CD14-positive monocyte (primary cell): ENCODE results near the gene OPN1SW. TPM values are rescaled to one million over a fixed set of nuclear protein-coding genes. Genes with fewer than 3 reads are reported as not detected.
A peak's percentile ranks its signal among the peaks of the same experiment; 100 is the strongest.

Experiments
- DNase-seq, 3 donors: peaks; one replicate each; pipeline ENCODE4 v3.0.0-alpha.2; 2011 to 2022
- H2AFZ ChIP-seq: 2 replicates; pipeline ENCODE4 v1.6.0; 2012; ENCODE audit warnings: mild to moderate bottlenecking, low read depth, low read length, inconsistent platforms; ENCODE audit not compliant: insufficient read depth, poor library complexity, severe bottlenecking
- H3K27ac ChIP-seq, 2 donors: 1 replicate in 1 of 2; 2 replicates in 1 of 2; pipeline ENCODE4 v1.5.1; 2012 to 2013; ENCODE audit warnings: low read length in 2 of 2, control low read depth in 1 of 2, inconsistent platforms in 1 of 2, low read depth in 1 of 2, mild to moderate bottlenecking in 1 of 2
- H3K27me3 ChIP-seq, 2 donors: one replicate each; pipeline versions ENCODE4 v1.6.0 to v1.6.1; 2011 to 2013; ENCODE audit warnings: low read length in 2 of 2; ENCODE audit not compliant: control insufficient read depth in 2 of 2, insufficient read depth in 2 of 2
- H3K36me3 ChIP-seq, 2 donors: replicated peaks in 1 of 2; 1 replicate in 1 of 2; 2 replicates in 1 of 2; pipeline versions ENCODE4 v1.5.1 to v1.6.1; 2012 to 2013; ENCODE audit warnings: low read length in 2 of 2, control low read depth in 1 of 2, inconsistent platforms in 1 of 2, mild to moderate bottlenecking in 1 of 2; ENCODE audit not compliant: insufficient read depth in 2 of 2, control insufficient read depth in 1 of 2
- H3K4me1 ChIP-seq, 2 donors: 1 replicate in 1 of 2; 2 replicates in 1 of 2; pipeline versions ENCODE4 v1.5.1 to v1.6.1; 2012 to 2013; ENCODE audit warnings: low read length in 2 of 2, control low read depth in 1 of 2, inconsistent platforms in 1 of 2, mild to moderate bottlenecking in 1 of 2, moderate library complexity in 1 of 2; ENCODE audit not compliant: insufficient read depth in 2 of 2, control insufficient read depth in 1 of 2
- H3K4me2 ChIP-seq: replicated peaks from 2 replicates; pipeline ENCODE3; 2012; ENCODE audit warnings: low read length, moderate library complexity, mild to moderate bottlenecking; ENCODE audit not compliant: poor library complexity, severe bottlenecking; ENCODE audit errors: extremely low read depth
- H3K4me3 ChIP-seq, 3 experiments: fragments of 200-600 bp in 1 of 3; sonication (generic) in 1 of 3; replicated peaks in 1 of 3; 1 replicate in 2 of 3; 2 replicates in 1 of 3; pipeline ENCODE4 v1.5.1; 2011 to 2013; ENCODE audit warnings: low read length in 3 of 3, mild to moderate bottlenecking in 3 of 3, control low read depth in 2 of 3, low read depth in 2 of 3, inconsistent platforms in 1 of 3, moderate library complexity in 1 of 3
- H3K79me2 ChIP-seq: 2 replicates; pipeline ENCODE4 v1.6.0; 2012; ENCODE audit warnings: mild to moderate bottlenecking, control low read depth, inconsistent platforms, low read length, moderate library complexity; ENCODE audit not compliant: insufficient read depth
- H3K9ac ChIP-seq: 2 replicates; pipeline ENCODE4 v1.6.0; 2017; ENCODE audit warnings: low read length, mild to moderate bottlenecking; ENCODE audit not compliant: insufficient read depth, poor library complexity, severe bottlenecking
- H3K9me3 ChIP-seq, 2 donors: replicated peaks in 1 of 2; 1 replicate in 1 of 2; 2 replicates in 1 of 2; pipeline versions ENCODE4 v1.5.1 to v1.6.1; 2012 to 2013; ENCODE audit warnings: low read length in 2 of 2, control low read depth in 1 of 2; ENCODE audit not compliant: control insufficient read depth in 1 of 2, insufficient read depth in 1 of 2
- H4K20me1 ChIP-seq: 2 replicates; pipeline ENCODE4 v1.6.0; 2012; ENCODE audit warnings: mild to moderate bottlenecking, low read length, control low read depth, moderate library complexity; ENCODE audit not compliant: insufficient read depth
- H3K27ac Mint-ChIP-seq, 7 donors: one replicate each; pipeline ENCODE4 v1.8.0; 2020; ENCODE audit warnings: mild to moderate bottlenecking in 7 of 7, mixed read lengths in 7 of 7, moderate library complexity in 6 of 7, inconsistent platforms in 2 of 7
- H3K27me3 Mint-ChIP-seq, 3 donors: one replicate each; pipeline ENCODE4 v1.8.0; 2021 to 2022; ENCODE audit warnings: low read depth in 3 of 3, mild to moderate bottlenecking in 3 of 3, mixed read lengths in 3 of 3, moderate library complexity in 3 of 3, inconsistent platforms in 1 of 3
- H3K36me3 Mint-ChIP-seq, 2 donors: one replicate each; pipeline ENCODE4 v1.8.0; 2020; ENCODE audit warnings: mixed read lengths in 2 of 2, inconsistent platforms in 1 of 2, mild to moderate bottlenecking in 1 of 2
- H3K4me1 Mint-ChIP-seq: one replicate; pipeline ENCODE4 v1.8.0; 2020; ENCODE audit warnings: mild to moderate bottlenecking, mixed read lengths
- H3K4me3 Mint-ChIP-seq, 2 donors: one replicate each; pipeline ENCODE4 v1.8.0; 2020; ENCODE audit warnings: mild to moderate bottlenecking in 2 of 2, mixed read lengths in 2 of 2, moderate library complexity in 1 of 2
- H3K9me3 Mint-ChIP-seq, 7 donors: one replicate each; pipeline ENCODE4 v1.8.0; 2020 to 2022; ENCODE audit warnings: mixed read lengths in 7 of 7, mild to moderate bottlenecking in 6 of 7, moderate library complexity in 6 of 7, inconsistent platforms in 2 of 7
- WGBS: methylation state at CpG from one replicate; pipeline ENCODE4 v1.1.5; 2013; ENCODE audit warnings: missing lambda C conversion rate; ENCODE audit not compliant: insufficient coverage; 5-methylcytosine and 5-hydroxymethylcytosine counted together
- intact Hi-C, 2 donors: fragments of 100-400 bp; cut with micrococcal nuclease; formaldehyde crosslinking; loops; one replicate each; pipeline versions ENCODE4 v1.15.0 to v1.15.1; 2023
- polyA plus RNA-seq, 3 donors: library from polyadenylated mRNA; depleted of rRNA in 1 of 3; unstranded in 2 of 3; stranded (reverse) in 1 of 3; fragments of 300-500 nt in 2 of 3; fragments of >200 nt in 1 of 3; fragmentation: Illumina TruSeq in 2 of 3; gene quantifications; 1 replicate in 2 of 3; 2 replicates in 1 of 3; pipeline ENCODE4 v1.2.3, GENCODE V29; 2012 to 2021
- TF ChIP-seq, protein P1 (sequence below): fragments of 200-600 bp; IDR thresholded peaks from one replicate; pipeline ENCODE4 v1.8.0; 2022; ENCODE audit warnings: antibody characterized with exemption, mild to moderate bottlenecking

The OPN1SW gene
- polyA plus RNA-seq, 3 donors, result not detected

DNA sequence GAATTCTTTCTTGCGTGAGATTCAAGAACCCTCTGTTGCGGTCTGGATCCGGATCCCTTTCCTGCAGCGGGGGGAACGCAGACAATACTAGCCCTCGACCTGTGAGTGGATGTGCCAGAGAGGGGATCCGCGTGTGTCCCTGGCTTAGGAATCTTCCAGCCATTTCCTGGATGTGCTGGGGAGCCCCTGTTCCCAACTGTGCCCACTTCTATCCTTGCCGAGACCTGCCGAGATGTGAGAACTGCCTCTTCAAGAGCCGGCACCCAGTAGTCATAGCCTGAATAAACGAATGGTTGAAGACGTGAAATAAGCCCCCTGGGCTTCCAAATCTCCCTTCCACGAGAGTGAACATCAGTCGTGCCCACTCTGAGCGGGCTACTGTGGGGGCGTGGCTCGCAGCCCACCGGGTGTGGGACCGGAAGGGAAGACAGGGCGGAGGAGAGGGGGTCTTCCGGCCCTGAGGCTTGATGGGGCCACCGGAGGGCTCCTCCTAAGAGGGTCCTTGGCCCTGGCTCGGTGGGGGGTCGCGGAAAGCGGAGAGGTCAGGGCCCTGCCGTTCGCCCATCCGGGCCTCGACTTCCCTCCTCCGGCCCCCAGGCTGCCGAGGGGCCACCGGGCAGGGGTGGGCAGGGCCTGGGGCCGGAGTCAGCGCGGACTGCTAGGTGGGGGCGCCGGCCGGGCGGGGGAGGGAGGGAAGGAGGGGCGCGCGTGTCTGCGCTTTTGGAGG is 14.9 kb upstream of the OPN1SW start:
- Mint-ChIP-seq H3K4me3 (peak overlapping the region; percentile 75 to 87), H3K27ac (peak overlapping the region in 1 of 7 donors; percentile 12), H3K36me3 (peaks cover 0 to 4% of the 10 kb centered on the region in 2 donors), H3K4me1 (peaks cover 22% of the 10 kb centered on the region), H3K9me3 (peaks cover 0 to 8% (median 2%) of the 10 kb centered on the region in 7 donors), H3K27me3 (peaks cover 35 to 56% (median 45%) of the 10 kb centered on the region in 3 donors)
- no peaks in the 10 kb centered on the region for H3K36me3 ChIP-seq
- no peaks in the 10 kb centered on the region for H4K20me1 ChIP-seq
- H2AFZ ChIP-seq, result peak overlapping the region; percentile 84
- H3K9me3 ChIP-seq, result no peaks in the 10 kb centered on the region
- intact Hi-C loops, result no loop called here
- TF ChIP-seq, protein P1, sequence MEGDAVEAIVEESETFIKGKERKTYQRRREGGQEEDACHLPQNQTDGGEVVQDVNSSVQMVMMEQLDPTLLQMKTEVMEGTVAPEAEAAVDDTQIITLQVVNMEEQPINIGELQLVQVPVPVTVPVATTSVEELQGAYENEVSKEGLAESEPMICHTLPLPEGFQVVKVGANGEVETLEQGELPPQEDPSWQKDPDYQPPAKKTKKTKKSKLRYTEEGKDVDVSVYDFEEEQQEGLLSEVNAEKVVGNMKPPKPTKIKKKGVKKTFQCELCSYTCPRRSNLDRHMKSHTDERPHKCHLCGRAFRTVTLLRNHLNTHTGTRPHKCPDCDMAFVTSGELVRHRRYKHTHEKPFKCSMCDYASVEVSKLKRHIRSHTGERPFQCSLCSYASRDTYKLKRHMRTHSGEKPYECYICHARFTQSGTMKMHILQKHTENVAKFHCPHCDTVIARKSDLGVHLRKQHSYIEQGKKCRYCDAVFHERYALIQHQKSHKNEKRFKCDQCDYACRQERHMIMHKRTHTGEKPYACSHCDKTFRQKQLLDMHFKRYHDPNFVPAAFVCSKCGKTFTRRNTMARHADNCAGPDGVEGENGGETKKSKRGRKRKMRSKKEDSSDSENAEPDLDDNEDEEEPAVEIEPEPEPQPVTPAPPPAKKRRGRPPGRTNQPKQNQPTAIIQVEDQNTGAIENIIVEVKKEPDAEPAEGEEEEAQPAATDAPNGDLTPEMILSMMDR, result no peak
- peak overlapping the region; percentile 82 for H3K4me2 ChIP-seq
- no peaks in the 10 kb centered on the region for H3K79me2 ChIP-seq
- H3K27me3 ChIP-seq, result peaks cover 15 to 42% of the 10 kb centered on the region in 2 donors
- no peak for DNase-seq
- H3K4me1 ChIP-seq, result peaks cover 19 to 21% of the 10 kb centered on the region in 2 donors
- 20% methylated on average over 35 of the region's 45 CpGs for WGBS
- H3K4me3 ChIP-seq, result peak overlapping the region; percentile 74 to 88 (median 81)
- peak overlapping the region; percentile 57 for H3K9ac ChIP-seq
- no peak overlapping the region for H3K27ac ChIP-seq

DNA sequence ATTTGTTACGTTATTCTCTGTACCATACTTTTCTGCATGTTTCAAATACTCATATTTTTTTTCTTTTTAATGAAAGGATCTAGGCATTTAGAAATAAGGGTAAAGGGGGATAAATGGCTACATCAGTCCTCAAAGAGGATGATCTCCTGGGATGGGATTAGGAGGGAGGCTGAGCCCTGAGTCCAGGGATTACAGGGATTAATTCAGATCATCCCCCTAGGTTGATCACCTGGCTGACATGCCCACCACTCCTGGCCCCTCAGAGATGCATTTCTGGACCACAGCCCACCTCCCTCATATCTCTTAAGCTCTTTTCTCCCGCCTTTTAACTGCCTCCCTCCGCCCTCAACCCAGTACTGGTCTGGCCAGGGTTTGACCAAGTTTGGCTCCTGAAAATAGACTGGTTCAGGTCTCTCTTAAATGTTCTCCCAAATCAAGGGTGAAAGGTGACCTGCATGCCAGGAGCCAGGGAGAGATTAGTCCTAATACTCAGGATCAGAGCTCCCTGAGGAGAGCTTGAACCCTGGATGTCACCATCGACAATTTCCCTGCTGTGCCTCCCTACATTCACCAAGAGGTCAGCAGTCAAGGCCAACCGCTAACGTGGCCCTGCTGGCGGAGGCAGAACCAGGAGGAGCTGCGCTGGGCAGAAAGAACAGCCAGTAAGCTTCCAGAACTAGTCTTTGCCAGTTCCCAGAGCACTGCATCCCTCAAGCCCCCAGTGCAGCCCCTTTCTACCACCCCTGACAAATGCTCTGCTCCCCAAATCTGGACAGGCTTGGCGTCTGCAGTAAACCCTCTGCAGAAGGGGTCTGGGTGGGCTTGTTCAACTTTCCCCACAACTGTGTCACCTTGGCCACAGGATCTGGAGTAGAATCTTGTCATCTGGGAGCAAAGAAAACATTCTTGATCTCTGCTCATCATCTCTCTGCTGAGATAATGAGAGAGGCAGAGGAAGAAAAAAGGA is 13.1 kb upstream of the OPN1SW start:
- TF ChIP-seq, protein P1, result no peak

More for the DNA sequence above, 13.1 kb upstream of the OPN1SW start:
- no peak for DNase-seq
- peaks cover 0 to 3% of the 10 kb centered on the region in 2 donors for H3K36me3 Mint-ChIP-seq
- H3K79me2 ChIP-seq, result no peaks in the 10 kb centered on the region
- peaks cover 15 to 42% of the 10 kb centered on the region in 2 donors for H3K27me3 ChIP-seq
- no peaks in the 10 kb centered on the region for H3K36me3 ChIP-seq
- H4K20me1 ChIP-seq, result no peaks in the 10 kb centered on the region
- no peak overlapping the region for H3K4me2 ChIP-seq
- no peaks in the 10 kb centered on the region for H3K9me3 ChIP-seq
- H3K4me1 Mint-ChIP-seq, result peaks cover 22% of the 10 kb centered on the region
- H3K27me3 Mint-ChIP-seq, result peaks cover 35 to 50% (median 47%) of the 10 kb centered on the region in 3 donors
- peaks cover 19 to 21% of the 10 kb centered on the region in 2 donors for H3K4me1 ChIP-seq
- no peak overlapping the region for H3K27ac Mint-ChIP-seq
- H2AFZ ChIP-seq, result no peak overlapping the region
- no peak overlapping the region for H3K4me3 ChIP-seq
- H3K9me3 Mint-ChIP-seq, result peaks cover 0 to 5% (median 0%) of the 10 kb centered on the region in 7 donors
- intact Hi-C loops, result no loop called here
- H3K9ac ChIP-seq, result no peak overlapping the region
- 94% methylated on average over 7 of the region's 9 CpGs for WGBS
- no peak overlapping the region for H3K27ac ChIP-seq
- H3K4me3 Mint-ChIP-seq, result peak overlapping the region in 1 of 2 donors; percentile 67
